Measurements from ENCODE around the gene TNFRSF4.
A peak's percentile ranks its signal among the peaks of the same experiment; 100 is the strongest.

Gene TNFRSF4

GRCh38 chr1:1245178-1245816, 31.3 kb upstream of the TNFRSF4 start:
- no peak for DNase-seq

GRCh38 chr1:1244192-1244811, 30.3 kb upstream of the TNFRSF4 start:
- no peak for DNase-seq

- no peak for DNase-seq
These were observed 29.8 kb upstream of the TNFRSF4 start for GRCh38 chr1:1243807-1244191.

- DNase-seq, result no peak
These were observed 29.3 kb upstream of the TNFRSF4 start for GRCh38 chr1:1243266-1243660.

- no peak for DNase-seq
These were observed 28.7 kb upstream of the TNFRSF4 start for GRCh38 chr1:1242461-1243265.

- DNase-seq, result no peak
These were observed 27.8 kb upstream of the TNFRSF4 start for GRCh38 chr1:1241588-1242219.

GRCh38 chr1:1240822-1241587, 27.1 kb upstream of the TNFRSF4 start:
- DNase-seq, result no peak

- no peak for DNase-seq
These were observed 26.4 kb upstream of the TNFRSF4 start for GRCh38 chr1:1240348-1240732.

GRCh38 chr1:1239614-1240347, 25.8 kb upstream of the TNFRSF4 start:
- no peak for DNase-seq

GRCh38 chr1:1239227-1239613, 25.3 kb upstream of the TNFRSF4 start:
- DNase-seq, result no peak

- no peak for DNase-seq
These were observed 24.8 kb upstream of the TNFRSF4 start for GRCh38 chr1:1238702-1239178.

- no peak for DNase-seq
These were observed 24.1 kb upstream of the TNFRSF4 start for GRCh38 chr1:1237874-1238701.

- peak; percentile 8 for DNase-seq
These were observed 23.3 kb upstream of the TNFRSF4 start for GRCh38 chr1:1236945-1237873.

GRCh38 chr1:1236176-1236763, 22.3 kb upstream of the TNFRSF4 start:
- no peak for DNase-seq

GRCh38 chr1:1235016-1235744, 21.2 kb upstream of the TNFRSF4 start:
- DNase-seq, result no peak

GRCh38 chr1:1234180-1234808, 20.3 kb upstream of the TNFRSF4 start:
- DNase-seq, result no peak

- no peak for DNase-seq
These were observed 19.6 kb upstream of the TNFRSF4 start for GRCh38 chr1:1233567-1233892.

GRCh38 chr1:1232796-1233566, 19.0 kb upstream of the TNFRSF4 start:
- DNase-seq, result no peak
